CD4-positive, CD25-positive, alpha-beta regulatory T cell (primary cell): ENCODE measurements around the gene TMTC4. TPM values are rescaled to one million over a fixed set of nuclear protein-coding genes. Genes with fewer than 3 reads are reported as not detected.

Experiments used
- ATAC-seq, 2 donors: fragments of 150-1000 bp; cut with Tn5 transposase; one replicate each; pipeline ENCODE4 v1.10.0; 2021; ENCODE audit warnings: low read depth in 2 of 2, moderate number of reproducible peaks in 2 of 2, moderate library complexity in 1 of 2
- DNase-seq, 3 donors: peaks; one replicate each; pipeline versions ENCODE4 v3.0.0 to v3.0.0-alpha.2; 2012 to 2022; ENCODE audit warnings: mixed read lengths in 1 of 3
- H3K27ac ChIP-seq: one replicate; pipeline ENCODE4 v1.7.0; 2013; ENCODE audit warnings: mild to moderate bottlenecking, low read length; ENCODE audit not compliant: insufficient read depth, poor library complexity, severe bottlenecking
- H3K27me3 ChIP-seq: one replicate; pipeline ENCODE4 v1.7.0; 2013; ENCODE audit warnings: low read length; ENCODE audit not compliant: control insufficient read depth, insufficient read depth
- H3K36me3 ChIP-seq: one replicate; pipeline ENCODE4 v1.7.0; 2013; ENCODE audit warnings: mild to moderate bottlenecking, low read length, moderate library complexity; ENCODE audit not compliant: control insufficient read depth, insufficient read depth
- H3K4me1 ChIP-seq: 2 replicates; pipeline ENCODE4 v1.7.0; 2013; ENCODE audit warnings: mild to moderate bottlenecking, low read length; ENCODE audit not compliant: insufficient read depth, control insufficient read depth, poor library complexity, severe bottlenecking
- H3K4me3 ChIP-seq: one replicate; pipeline ENCODE4 v1.7.0; 2013; ENCODE audit warnings: low read depth, mild to moderate bottlenecking, low read length, moderate library complexity
- H3K9me3 ChIP-seq, 2 experiments: 1 replicate in 1 of 2; 2 replicates in 1 of 2; pipeline ENCODE4 v1.7.0; 2013; ENCODE audit warnings: low read length in 2 of 2, mild to moderate bottlenecking in 1 of 2, moderate library complexity in 1 of 2; ENCODE audit not compliant: control insufficient read depth in 2 of 2
- H3K27ac Mint-ChIP-seq, 3 donors: one replicate each; pipeline ENCODE4 v1.8.0; 2020 to 2022; ENCODE audit warnings: mild to moderate bottlenecking in 3 of 3, mixed read lengths in 3 of 3, moderate library complexity in 2 of 3
- H3K27me3 Mint-ChIP-seq: one replicate; pipeline ENCODE4 v1.8.0; 2022; ENCODE audit warnings: mild to moderate bottlenecking, mixed read lengths
- H3K36me3 Mint-ChIP-seq: one replicate; pipeline ENCODE4 v1.8.0; 2020; ENCODE audit warnings: mixed read lengths
- H3K4me1 Mint-ChIP-seq, 4 donors: one replicate each; pipeline ENCODE4 v1.8.0; 2020 to 2022; ENCODE audit warnings: mixed read lengths in 4 of 4, mild to moderate bottlenecking in 1 of 4
- H3K4me3 Mint-ChIP-seq, 4 donors: one replicate each; pipeline ENCODE4 v1.8.0; 2020 to 2022; ENCODE audit warnings: mild to moderate bottlenecking in 4 of 4, mixed read lengths in 4 of 4, moderate library complexity in 3 of 4
- H3K9me3 Mint-ChIP-seq, 7 donors: one replicate each; pipeline ENCODE4 v1.8.0; 2020 to 2022; ENCODE audit warnings: mixed read lengths in 7 of 7, mild to moderate bottlenecking in 3 of 7, moderate library complexity in 2 of 7
- polyA plus RNA-seq, 4 donors: library from polyadenylated mRNA; unstranded; fragments of 300-500 nt; fragmentation: Illumina TruSeq; gene quantifications; one replicate each; pipeline ENCODE4 v1.2.3, GENCODE V29; 2021
- total RNA-seq: library from RNA; stranded (reverse); gene quantifications from one replicate; pipeline ENCODE4 v1.2.3, GENCODE V29; 2022

The TMTC4 gene
- total and polyA plus RNA-seq, 5 donors from 2014 or later: 2.5 to 10.5 (median 5.3) TPM

DNA sequence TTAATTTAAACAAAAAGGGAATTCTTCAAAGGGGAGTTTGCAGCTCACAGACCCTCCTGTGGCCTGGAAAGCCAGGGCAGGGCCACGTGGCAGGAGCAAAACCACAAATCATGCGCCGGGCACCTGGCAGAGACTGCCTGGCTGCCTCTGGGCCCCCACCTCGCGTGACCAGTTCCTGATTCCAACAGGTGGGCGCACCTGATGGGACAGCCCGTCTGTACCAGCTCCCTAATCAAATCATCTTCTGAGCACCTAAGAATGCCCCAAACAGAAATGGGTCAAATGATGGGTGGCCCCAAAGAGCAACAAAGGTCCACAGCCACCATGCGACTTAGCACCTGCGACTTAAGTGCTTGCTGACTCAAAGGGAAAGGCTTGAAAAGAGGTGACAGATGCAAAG is 9.2 kb downstream of the TMTC4 start:
- Mint-ChIP-seq H3K27ac (no peak overlapping the region), H3K4me3 (no peak overlapping the region), H3K36me3 (peaks cover 71% of the 10 kb centered on the region), H3K27me3 (no peaks in the 10 kb centered on the region), H3K4me1 (peaks cover 3 to 11% (median 6%) of the 10 kb centered on the region in 4 donors), H3K9me3 (peaks cover 0 to 3% (median 0%) of the 10 kb centered on the region in 7 donors)
- Histone ChIP-seq H3K4me1 (no peaks in the 10 kb centered on the region), H3K9me3 (no peaks in the 10 kb centered on the region), H3K27me3 (no peaks in the 10 kb centered on the region), H3K36me3 (peaks cover 57% of the 10 kb centered on the region), H3K4me3 (no peak overlapping the region), H3K27ac (no peak overlapping the region)
- ATAC-seq (no peak), DNase-seq (no peak)

DNA sequence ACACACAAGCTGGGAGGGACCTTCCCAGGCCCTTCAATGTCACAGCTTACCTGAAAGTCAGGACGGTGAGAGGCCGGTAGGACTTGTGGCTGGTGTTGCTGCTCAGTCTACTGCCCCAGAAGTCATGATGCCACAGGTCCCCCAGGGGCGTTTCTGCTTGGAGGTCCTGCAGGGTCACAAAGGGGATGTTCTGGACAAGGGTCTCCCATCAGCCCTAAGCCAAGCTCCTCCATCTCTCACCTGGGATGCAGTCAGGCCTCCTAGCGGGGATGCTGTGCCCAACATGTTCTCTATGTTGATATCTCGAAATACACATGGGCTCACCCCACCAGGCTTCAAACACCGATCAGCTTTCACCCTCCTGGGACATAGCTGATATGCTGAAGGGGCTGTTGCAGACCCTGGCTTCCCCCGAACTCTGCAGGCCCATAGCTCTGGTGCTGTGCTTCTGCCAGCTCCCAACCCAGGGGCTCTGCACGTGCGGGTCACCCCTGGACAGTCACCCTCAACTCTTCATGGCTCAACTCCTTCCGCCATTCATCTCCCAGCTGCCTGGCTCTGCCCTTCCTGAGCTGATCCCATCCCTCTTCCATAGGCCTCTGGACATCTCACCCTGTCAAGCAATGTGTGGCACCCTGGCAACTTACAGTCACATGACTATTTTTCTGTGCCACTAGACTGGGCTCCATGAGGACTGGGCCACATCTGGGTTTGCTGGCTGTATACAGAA is 10.3 kb downstream of the TMTC4 start:
- Mint-ChIP-seq H3K27ac (peak overlapping the region in 1 of 3 donors; percentile 20), H3K27me3 (no peaks in the 10 kb centered on the region), H3K36me3 (peaks cover 67% of the 10 kb centered on the region), H3K4me3 (no peak overlapping the region), H3K9me3 (peaks cover 0 to 3% (median 0%) of the 10 kb centered on the region in 7 donors), H3K4me1 (peaks cover 0 to 16% (median 6%) of the 10 kb centered on the region in 4 donors)
- H3K27ac ChIP-seq: no peak overlapping the region
- peaks cover 54% of the 10 kb centered on the region for H3K36me3 ChIP-seq
- no peak for DNase-seq
- H3K4me1 ChIP-seq: peaks cover 2% of the 10 kb centered on the region
- no peaks in the 10 kb centered on the region for H3K9me3 ChIP-seq
- ATAC-seq: no peak
- H3K4me3 ChIP-seq: no peak overlapping the region
- no peaks in the 10 kb centered on the region for H3K27me3 ChIP-seq

DNA sequence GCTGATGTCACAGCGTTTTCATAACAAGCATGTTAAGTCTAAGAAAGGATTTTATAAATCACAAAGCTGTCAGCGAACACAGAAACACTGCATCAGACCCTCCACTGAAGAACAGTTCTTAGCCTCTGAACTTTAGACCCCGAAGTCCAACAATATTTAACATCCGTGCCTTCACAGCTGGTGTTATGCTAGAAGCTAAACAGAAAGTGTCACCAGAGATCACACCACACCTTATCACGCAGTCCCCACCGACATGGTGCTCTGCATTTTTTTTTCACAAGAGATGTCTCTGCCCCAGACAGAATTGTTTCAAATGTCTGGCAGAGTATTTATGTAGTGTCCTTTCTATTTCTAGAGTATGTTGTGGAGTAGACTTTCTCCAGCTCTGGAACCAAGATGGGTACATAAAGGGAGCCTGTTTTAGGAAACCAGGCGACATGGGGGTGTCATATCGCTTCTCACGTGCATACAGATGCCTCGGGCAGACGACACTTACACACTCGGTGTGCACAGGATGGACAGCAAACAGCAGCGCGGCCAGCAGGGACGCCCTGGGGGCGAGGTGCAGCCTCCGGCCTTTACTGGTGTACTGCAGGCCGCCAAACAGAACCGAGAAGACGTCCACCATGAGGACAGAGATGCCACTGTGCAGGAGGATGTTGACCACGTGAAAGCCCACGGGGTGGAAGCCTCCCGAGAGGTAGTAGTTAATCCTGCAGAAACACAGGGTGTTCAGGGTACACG is 12.0 kb downstream of the TMTC4 start:
- Mint-ChIP-seq H3K4me3 (no peak overlapping the region), H3K27ac (no peak overlapping the region), H3K36me3 (peaks cover 62% of the 10 kb centered on the region), H3K4me1 (peaks cover 13 to 24% (median 17%) of the 10 kb centered on the region in 4 donors), H3K27me3 (no peaks in the 10 kb centered on the region), H3K9me3 (peaks cover 0 to 3% (median 0%) of the 10 kb centered on the region in 7 donors)
- H3K27me3 ChIP-seq: no peaks in the 10 kb centered on the region
- H3K4me3 ChIP-seq: no peak overlapping the region
- ATAC-seq: no peak
- DNase-seq: no peak
- no peaks in the 10 kb centered on the region for H3K9me3 ChIP-seq
- no peak overlapping the region for H3K27ac ChIP-seq
- H3K4me1 ChIP-seq: peaks cover 14% of the 10 kb centered on the region
- H3K36me3 ChIP-seq: peaks cover 49% of the 10 kb centered on the region

DNA sequence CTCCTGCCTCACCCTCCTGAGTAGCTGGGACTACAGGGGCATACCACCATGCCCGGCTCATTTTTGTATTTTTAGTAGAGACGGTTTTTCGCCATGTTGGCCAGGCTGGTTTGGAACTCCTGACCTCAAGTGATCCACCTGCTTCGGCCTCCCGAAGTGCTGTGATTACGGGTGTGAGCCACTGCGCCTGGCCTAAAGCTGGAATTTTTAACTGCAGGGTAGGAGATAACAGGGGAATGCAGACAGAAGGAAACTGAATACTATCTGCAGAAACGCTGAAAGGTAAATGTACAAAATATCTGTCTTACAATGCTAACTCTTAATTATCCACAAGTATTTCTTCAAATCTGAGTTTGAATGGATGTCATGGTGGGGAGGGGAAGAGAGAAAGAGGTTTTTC is 13.8 kb downstream of the TMTC4 start:
- Histone ChIP-seq H3K36me3 (peaks cover 52% of the 10 kb centered on the region), H3K9me3 (no peaks in the 10 kb centered on the region), H3K4me3 (no peak overlapping the region), H3K27ac (no peak overlapping the region), H3K27me3 (no peaks in the 10 kb centered on the region), H3K4me1 (peaks cover 14% of the 10 kb centered on the region)
- no peak for DNase-seq
- Mint-ChIP-seq H3K27ac (no peak overlapping the region), H3K36me3 (peaks cover 54% of the 10 kb centered on the region), H3K9me3 (peaks cover 0 to 3% (median 0%) of the 10 kb centered on the region in 7 donors), H3K27me3 (no peaks in the 10 kb centered on the region), H3K4me1 (peaks cover 11 to 23% (median 16%) of the 10 kb centered on the region in 4 donors), H3K4me3 (no peak overlapping the region)
- ATAC-seq: no peak

DNA sequence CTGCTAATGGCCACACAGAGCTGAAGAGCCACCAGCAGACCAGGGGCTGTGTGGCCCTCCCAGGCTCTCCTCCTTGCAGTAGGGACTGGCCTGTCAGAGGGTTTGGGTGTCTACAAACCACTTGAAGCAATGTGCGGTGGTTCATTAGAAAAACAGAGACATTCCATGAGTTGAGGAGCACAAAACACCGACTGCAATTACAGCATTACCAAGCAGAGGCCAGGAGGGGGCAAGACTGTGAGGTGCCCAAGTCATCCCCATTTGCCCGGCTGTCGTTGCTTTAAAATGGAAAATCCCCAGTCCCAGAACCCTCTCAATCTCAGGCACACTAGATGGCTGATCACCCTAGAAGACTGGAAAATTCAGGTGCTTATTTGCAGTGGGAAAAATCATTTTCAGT is 15.0 kb downstream of the TMTC4 start:
- H3K4me3 Mint-ChIP-seq: peak overlapping the region in 1 of 4 donors; percentile 2
- H3K4me1 Mint-ChIP-seq: peaks cover 11 to 23% (median 14%) of the 10 kb centered on the region in 4 donors
- Histone ChIP-seq H3K36me3 (peaks cover 50% of the 10 kb centered on the region), H3K4me1 (peaks cover 14% of the 10 kb centered on the region), H3K27me3 (no peaks in the 10 kb centered on the region), H3K9me3 (no peaks in the 10 kb centered on the region), H3K27ac (no peak overlapping the region), H3K4me3 (no peak overlapping the region)
- peaks cover 0 to 3% (median 0%) of the 10 kb centered on the region in 7 donors for H3K9me3 Mint-ChIP-seq
- no peak for ATAC-seq
- no peak overlapping the region for H3K27ac Mint-ChIP-seq
- no peaks in the 10 kb centered on the region for H3K27me3 Mint-ChIP-seq
- peaks cover 54% of the 10 kb centered on the region for H3K36me3 Mint-ChIP-seq
- no peak for DNase-seq

DNA sequence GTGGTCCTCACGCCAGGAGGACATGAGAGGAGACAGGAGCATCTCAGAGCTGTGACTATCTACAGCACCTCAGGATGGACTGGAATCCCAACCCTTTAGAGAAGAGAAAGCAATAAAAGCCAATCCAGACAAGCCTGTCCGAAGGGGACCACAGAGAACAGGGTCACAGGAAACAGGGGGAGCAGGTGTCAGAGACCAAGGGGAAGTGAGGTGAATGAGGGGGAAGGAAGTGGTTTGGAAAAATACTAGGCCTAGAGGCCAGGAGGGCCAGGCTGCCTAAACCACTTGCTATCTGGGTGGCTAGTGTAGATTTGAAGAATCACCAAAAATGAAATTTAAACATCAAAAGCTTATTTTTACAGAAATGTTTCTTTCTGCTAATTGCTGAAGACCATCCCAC is 16.2 kb downstream of the TMTC4 start:
- no peaks in the 10 kb centered on the region for H3K9me3 ChIP-seq
- H3K27ac ChIP-seq: no peak overlapping the region
- peak overlapping the region; percentile 11 for H3K4me3 ChIP-seq
- Mint-ChIP-seq H3K4me3 (peak overlapping the region in 2 of 4 donors; percentile 2 to 8), H3K27me3 (no peaks in the 10 kb centered on the region), H3K9me3 (peaks cover 0 to 3% (median 0%) of the 10 kb centered on the region in 7 donors), H3K36me3 (peaks cover 54% of the 10 kb centered on the region), H3K27ac (peak overlapping the region in 2 of 3 donors; percentile 80 to 81), H3K4me1 (peaks cover 11 to 23% (median 14%) of the 10 kb centered on the region in 4 donors)
- peaks cover 47% of the 10 kb centered on the region for H3K36me3 ChIP-seq
- peaks cover 14% of the 10 kb centered on the region for H3K4me1 ChIP-seq
- no peak for ATAC-seq
- peak in 1 of 3 donors; percentile 50 for DNase-seq
- H3K27me3 ChIP-seq: no peaks in the 10 kb centered on the region

DNA sequence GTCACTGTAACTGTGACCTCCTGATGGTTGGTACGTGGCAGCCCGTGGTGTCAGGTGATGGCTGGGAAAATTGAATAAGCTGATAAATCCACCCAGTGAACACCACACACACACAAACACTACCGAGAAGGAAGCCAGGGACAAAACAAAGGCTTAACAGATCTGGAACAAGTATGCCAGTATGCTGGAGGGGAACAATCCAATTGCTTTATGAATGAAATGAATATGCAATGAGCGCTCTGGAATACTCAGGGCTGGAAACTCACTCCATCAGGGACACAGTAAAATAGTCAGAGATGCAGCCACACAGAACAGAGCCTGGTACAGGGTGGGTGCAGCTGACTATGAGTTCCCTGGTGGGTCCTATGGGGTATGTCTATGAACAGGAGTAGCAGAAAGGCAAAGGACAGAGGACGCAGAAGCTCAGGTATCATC is 16.7 kb downstream of the TMTC4 start:
- H3K36me3 Mint-ChIP-seq: peaks cover 49% of the 10 kb centered on the region
- peaks cover 42% of the 10 kb centered on the region for H3K36me3 ChIP-seq
- H3K27me3 ChIP-seq: no peaks in the 10 kb centered on the region
- H3K9me3 Mint-ChIP-seq: peaks cover 0 to 3% (median 0%) of the 10 kb centered on the region in 7 donors
- peaks cover 14% of the 10 kb centered on the region for H3K4me1 ChIP-seq
- peak overlapping the region in 1 of 4 donors; percentile 8 for H3K4me3 Mint-ChIP-seq
- DNase-seq: no peak
- no peak overlapping the region for H3K4me3 ChIP-seq
- peaks cover 11 to 23% (median 14%) of the 10 kb centered on the region in 4 donors for H3K4me1 Mint-ChIP-seq
- H3K27ac Mint-ChIP-seq: peak overlapping the region; percentile 48 to 81 (median 80)
- no peaks in the 10 kb centered on the region for H3K9me3 ChIP-seq
- no peak overlapping the region for H3K27ac ChIP-seq
- ATAC-seq: no peak
- H3K27me3 Mint-ChIP-seq: no peaks in the 10 kb centered on the region
